Measurements from ENCODE around the gene RNH1.

Gene RNH1

GRCh38 chr11:506238-506994 is 626 bp downstream of the RNH1 start:
- H3K9me3 ChIP-seq, result no peaks in the 10 kb centered on the region
- H3K36me3 ChIP-seq, result no peaks in the 10 kb centered on the region
- H3K27me3 ChIP-seq, result no peaks in the 10 kb centered on the region
- H3K4me3 ChIP-seq (ENCODE audit: low read depth, low read length), result peak overlapping the region; percentile 73
- TF ChIP-seq, protein P1, sequence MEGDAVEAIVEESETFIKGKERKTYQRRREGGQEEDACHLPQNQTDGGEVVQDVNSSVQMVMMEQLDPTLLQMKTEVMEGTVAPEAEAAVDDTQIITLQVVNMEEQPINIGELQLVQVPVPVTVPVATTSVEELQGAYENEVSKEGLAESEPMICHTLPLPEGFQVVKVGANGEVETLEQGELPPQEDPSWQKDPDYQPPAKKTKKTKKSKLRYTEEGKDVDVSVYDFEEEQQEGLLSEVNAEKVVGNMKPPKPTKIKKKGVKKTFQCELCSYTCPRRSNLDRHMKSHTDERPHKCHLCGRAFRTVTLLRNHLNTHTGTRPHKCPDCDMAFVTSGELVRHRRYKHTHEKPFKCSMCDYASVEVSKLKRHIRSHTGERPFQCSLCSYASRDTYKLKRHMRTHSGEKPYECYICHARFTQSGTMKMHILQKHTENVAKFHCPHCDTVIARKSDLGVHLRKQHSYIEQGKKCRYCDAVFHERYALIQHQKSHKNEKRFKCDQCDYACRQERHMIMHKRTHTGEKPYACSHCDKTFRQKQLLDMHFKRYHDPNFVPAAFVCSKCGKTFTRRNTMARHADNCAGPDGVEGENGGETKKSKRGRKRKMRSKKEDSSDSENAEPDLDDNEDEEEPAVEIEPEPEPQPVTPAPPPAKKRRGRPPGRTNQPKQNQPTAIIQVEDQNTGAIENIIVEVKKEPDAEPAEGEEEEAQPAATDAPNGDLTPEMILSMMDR (IDR thresholded peaks at IDR 0.05; ENCODE audit: low read depth, low read length), result no peak
- H3K4me1 ChIP-seq, result no peaks in the 10 kb centered on the region
- DNase-seq, result peak; percentile 94

DNA sequence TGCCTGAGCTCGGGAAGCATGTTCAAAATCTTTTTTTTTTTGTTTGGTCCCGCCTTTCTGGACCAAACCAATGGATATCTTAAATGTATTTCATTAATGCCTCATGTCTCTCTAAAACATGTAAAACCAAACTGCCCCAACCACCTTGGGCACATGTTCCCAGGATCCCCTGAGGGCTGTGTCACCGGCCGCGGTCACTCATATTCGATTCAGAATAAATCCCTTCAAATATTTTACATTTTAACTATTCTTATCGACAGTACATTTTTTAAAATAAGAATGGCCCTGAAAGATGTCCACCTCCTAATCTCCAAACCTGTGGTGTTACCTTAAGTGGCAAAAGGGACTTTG is 2.1 kb downstream of the RNH1 start:
- no peaks in the 10 kb centered on the region for H3K9me3 ChIP-seq
- H3K4me3 ChIP-seq (ENCODE audit: low read depth, low read length), result peak overlapping the region; percentile 44
- no peaks in the 10 kb centered on the region for H3K4me1 ChIP-seq
- TF ChIP-seq, protein P1 (IDR thresholded peaks at IDR 0.05; ENCODE audit: low read depth, low read length), result no peak
- DNase-seq, result no peak
- peaks cover under 1% of the 10 kb centered on the region; the same call in 1 of the 2 replicates for H3K36me3 ChIP-seq
- no peaks in the 10 kb centered on the region for H3K27me3 ChIP-seq

DNA sequence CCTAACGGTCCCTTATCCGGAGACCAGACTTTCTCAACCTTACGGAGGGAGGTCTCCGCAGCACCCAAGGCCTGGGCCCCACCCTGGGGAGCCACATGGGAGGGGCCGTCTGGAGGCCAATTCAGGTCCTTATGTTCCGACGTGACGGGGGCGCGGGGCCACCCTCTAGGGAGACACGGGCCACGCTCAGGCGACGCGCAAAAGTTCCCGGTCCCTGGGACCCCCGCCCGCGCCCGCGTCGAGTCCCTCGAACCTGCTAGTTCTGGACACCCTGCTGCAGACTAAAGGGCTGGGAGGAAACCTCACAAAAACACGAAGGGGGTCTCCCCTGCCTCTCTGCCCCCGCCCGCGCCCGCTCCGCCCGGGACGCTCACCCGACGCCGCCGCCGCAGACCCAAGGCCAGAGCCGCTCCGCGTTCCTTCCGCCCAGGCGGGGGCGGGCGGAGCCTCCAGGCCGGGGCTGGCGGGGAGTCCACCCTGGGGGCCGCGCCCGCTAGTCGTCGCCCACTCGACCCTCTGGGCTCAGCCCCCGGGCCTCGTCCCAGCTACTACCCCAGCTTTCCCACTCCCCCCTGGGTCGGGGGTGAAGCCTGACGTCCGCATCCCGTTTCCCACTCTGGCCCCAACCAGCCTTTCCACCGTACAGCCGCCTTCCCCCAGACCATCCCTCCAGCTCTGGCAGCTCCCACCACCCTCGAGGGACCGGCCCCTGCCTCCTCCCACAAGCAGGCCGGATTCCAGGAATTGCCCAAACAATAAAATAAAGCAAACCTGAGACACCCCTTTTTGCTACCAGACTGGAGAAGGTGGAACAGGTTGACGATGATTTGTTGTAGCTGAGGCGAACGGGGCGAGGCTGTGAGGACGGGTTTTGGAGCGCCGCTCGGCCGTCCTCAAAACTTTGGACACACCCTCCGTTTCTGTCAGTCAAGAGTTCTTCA is 2.7 kb downstream of the RNH1 start:
- no peak for DNase-seq
- no peaks in the 10 kb centered on the region for H3K9me3 ChIP-seq
- H3K4me3 ChIP-seq (ENCODE audit: low read depth, low read length), result peak overlapping the region; percentile 44
- H3K27me3 ChIP-seq, result no peaks in the 10 kb centered on the region
- H3K4me1 ChIP-seq, result no peaks in the 10 kb centered on the region
- H3K36me3 ChIP-seq, result peaks cover 3% of the 10 kb centered on the region; the same call in 1 of the 2 replicates
- TF ChIP-seq, protein P1 (IDR thresholded peaks at IDR 0.05; ENCODE audit: low read depth, low read length), result no peak

- no peak for DNase-seq
- Histone ChIP-seq H3K36me3 (peaks cover 6% of the 10 kb centered on the region), H3K4me1 (no peaks in the 10 kb centered on the region), H3K9me3 (no peaks in the 10 kb centered on the region), H3K4me3 (ENCODE audit: low read depth, low read length) (peak overlapping the region; percentile 44), H3K27me3 (no peaks in the 10 kb centered on the region)
- TF ChIP-seq, protein P1 (IDR thresholded peaks at IDR 0.05; ENCODE audit: low read depth, low read length), result no peak
Measured at GRCh38 chr11:503179-503981, 3.7 kb downstream of the RNH1 start.

DNA sequence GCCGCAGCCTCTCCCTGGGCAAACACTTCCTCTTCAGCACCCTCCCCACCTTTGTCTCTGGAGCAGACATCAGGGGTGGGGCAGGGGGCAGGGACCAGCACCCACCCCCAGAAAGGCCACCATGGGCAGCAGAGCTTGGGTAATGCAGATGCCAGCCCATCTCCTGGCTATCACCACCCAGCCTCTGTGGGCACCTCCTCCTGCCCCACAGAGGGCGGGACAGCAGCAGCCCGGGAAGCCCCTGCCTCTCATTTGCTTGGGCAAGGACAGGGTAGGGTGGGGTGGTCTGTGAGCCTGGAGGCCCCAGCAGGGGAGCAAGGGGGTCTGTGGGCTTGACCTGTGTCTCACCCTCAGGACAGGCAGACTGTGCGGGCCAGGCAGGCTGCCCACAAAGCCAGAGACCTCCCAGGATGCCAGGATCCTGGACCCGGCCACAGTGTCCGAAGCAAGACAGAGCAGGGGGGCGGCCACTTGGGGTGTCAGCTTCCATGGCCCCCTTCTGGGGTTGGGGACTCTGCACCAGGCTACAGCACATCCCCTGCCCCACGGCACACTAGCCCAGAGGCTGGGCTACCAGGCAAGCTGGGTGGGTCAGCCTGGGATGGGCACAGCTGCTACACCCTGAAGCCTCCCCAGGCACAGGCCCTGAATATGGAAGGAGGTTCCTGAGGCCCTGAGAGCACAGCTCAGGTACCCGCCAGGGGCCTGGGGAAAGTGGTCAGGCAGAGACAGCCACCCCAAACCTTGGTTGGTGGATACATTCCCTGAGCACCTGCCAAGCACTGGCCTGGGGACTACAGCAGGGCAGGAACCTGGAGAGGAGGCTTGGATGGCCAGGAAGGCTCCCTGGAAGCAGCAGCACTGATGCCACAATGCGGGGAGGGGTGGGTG is 4.5 kb downstream of the RNH1 start:
- Histone ChIP-seq H3K36me3 (peaks cover 14% of the 10 kb centered on the region), H3K4me1 (no peaks in the 10 kb centered on the region), H3K27me3 (no peaks in the 10 kb centered on the region), H3K9me3 (no peaks in the 10 kb centered on the region), H3K4me3 (ENCODE audit: low read depth, low read length) (no peak overlapping the region)
- DNase-seq, result no peak
- TF ChIP-seq, protein P1 (IDR thresholded peaks at IDR 0.05; ENCODE audit: low read depth, low read length), result no peak
